GM12875 (cell line): ENCODE data around the gene BRD1.
A peak's percentile ranks its signal among the peaks of the same experiment; 100 is the strongest.

Experiments used
- H3K4me3 ChIP-seq: one replicate; pipeline ENCODE4 v1.5.1; 2011; ENCODE audit warnings: low read depth, low read length, control low read depth
- TF ChIP-seq, protein P1 (sequence below): IDR thresholded peaks from 2 replicates; pipeline ENCODE4 v1.5.1; 2011; ENCODE audit warnings: low read depth, mild to moderate bottlenecking, control low read depth, inconsistent platforms, low read length, moderate library complexity, borderline replicate concordance; ENCODE audit not compliant: insufficient read depth

The BRD1 gene

DNA sequence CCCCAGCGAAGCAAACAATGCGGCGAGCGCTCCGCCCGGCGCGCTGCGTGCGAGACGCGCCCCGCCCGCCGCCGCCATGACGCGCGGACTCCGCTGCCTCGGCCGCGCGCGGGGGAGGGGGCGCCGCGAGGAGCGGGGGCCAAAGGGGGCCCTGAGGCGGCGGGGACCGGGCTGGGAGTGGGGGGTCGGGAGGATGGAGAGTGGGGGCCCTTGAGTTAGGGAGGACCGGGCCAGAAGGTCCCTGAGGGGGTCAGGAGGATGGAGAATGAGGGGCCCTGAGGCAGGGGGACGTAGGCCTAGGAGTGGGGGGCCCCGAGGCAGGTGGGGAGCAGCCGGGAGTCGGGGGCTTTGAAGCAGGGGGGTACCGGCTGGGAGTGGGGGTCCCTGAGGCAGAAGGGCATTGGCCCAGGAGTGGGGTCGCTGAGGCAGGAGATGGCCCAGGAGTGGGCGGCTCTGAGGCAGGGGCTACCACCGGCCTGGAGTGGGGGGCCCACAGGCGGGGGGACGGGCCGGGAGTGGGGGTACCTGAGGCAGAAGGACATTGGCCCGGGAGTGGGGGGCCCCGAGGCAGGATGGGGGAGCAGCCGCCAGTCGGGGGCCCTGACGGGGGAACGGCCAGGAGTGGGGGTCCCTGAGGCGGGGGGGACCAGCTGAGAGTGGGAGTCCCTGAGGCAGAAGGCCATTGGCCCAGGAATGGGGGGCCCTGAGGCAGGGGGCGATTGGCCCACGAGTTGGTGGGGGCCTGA is at the start of gene BRD1:
Gene BRD1, minus strand, starts transcription at position 21 of the 746 bp plus-strand sequence. CDS start 3,556 bp downstream, outside the sequence.
- TF ChIP-seq, protein P1, sequence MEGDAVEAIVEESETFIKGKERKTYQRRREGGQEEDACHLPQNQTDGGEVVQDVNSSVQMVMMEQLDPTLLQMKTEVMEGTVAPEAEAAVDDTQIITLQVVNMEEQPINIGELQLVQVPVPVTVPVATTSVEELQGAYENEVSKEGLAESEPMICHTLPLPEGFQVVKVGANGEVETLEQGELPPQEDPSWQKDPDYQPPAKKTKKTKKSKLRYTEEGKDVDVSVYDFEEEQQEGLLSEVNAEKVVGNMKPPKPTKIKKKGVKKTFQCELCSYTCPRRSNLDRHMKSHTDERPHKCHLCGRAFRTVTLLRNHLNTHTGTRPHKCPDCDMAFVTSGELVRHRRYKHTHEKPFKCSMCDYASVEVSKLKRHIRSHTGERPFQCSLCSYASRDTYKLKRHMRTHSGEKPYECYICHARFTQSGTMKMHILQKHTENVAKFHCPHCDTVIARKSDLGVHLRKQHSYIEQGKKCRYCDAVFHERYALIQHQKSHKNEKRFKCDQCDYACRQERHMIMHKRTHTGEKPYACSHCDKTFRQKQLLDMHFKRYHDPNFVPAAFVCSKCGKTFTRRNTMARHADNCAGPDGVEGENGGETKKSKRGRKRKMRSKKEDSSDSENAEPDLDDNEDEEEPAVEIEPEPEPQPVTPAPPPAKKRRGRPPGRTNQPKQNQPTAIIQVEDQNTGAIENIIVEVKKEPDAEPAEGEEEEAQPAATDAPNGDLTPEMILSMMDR = no peak
- peak within 1 kb of the TSS; percentile 69 for H3K4me3 ChIP-seq

DNA sequence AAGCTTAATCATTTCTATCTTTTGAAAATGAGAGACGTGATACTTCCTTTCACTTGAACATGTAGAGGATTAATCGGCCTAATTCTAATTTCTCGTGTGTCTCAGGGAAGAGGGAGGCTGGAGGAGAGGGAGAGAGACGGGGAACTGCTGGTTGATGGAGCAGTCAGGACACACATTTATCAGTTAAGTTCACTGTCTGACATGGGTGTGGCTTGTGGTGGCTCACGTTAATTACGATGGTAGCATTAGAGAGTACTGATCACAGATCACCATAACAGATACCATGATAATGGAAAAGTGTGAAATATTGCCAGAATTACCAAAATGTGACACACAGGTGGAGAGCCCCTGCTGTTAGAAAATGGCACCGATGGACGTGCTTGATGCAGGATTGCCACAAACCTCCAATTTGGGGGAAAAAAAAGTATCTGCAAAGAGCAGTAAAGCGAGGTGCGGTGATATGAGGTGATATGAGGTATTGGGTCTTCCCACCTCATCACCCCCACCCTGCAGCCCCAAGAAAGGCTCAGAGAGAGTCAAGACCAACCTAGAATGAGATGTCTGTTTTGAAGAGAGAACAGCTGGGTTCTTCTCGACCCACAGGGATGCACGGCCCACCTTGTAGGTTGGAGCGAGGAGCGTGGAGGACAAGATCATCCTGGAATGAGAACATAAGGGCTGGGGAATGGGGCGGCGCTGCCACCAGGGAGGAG is 45.7 kb upstream of the BRD1 start:
- no peak overlapping the region for H3K4me3 ChIP-seq
- TF ChIP-seq, protein P1 = no peak

DNA sequence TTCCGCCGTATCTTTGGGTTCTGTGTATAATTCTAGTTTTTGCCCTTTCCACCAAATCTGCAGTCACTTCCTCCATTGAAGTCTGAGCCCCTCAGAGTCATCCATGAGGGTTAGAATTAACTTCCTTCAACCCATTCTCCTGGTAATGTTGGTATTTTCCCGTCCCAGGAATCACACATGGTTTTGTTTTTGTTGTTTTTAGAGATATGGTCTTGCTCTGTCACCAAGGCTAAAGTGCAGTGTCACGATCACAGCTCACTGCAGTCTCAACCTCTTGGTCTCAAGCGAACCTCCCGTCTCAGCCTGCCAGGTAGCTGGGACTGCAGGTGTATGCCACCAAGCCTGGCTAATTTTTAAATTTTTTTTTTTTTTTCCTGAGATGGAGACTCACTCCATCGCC is 44.7 kb upstream of the BRD1 start:
- H3K4me3 ChIP-seq = no peak overlapping the region
- TF ChIP-seq, protein P1 = no peak

DNA sequence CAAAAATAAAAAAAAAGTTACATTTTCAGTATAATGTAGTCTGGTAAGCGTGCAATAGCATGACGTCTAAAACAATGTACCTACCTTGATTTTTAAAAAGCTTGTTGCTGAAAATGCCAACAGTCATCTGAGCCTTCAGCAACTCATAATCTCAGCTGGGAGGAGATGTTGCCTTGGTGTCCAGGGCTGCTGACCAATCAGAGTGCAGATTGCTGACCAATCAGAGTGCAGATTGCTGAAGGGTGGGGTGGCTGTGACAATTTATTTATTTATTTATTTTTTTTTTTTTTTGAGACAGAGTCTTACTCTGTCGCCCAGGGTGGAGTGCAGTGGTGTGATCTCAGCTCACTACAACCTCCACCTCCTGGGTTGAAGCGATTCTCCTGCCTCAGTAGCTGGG is 43.8 kb upstream of the BRD1 start:
- TF ChIP-seq, protein P1 = no peak
- no peak overlapping the region for H3K4me3 ChIP-seq

DNA sequence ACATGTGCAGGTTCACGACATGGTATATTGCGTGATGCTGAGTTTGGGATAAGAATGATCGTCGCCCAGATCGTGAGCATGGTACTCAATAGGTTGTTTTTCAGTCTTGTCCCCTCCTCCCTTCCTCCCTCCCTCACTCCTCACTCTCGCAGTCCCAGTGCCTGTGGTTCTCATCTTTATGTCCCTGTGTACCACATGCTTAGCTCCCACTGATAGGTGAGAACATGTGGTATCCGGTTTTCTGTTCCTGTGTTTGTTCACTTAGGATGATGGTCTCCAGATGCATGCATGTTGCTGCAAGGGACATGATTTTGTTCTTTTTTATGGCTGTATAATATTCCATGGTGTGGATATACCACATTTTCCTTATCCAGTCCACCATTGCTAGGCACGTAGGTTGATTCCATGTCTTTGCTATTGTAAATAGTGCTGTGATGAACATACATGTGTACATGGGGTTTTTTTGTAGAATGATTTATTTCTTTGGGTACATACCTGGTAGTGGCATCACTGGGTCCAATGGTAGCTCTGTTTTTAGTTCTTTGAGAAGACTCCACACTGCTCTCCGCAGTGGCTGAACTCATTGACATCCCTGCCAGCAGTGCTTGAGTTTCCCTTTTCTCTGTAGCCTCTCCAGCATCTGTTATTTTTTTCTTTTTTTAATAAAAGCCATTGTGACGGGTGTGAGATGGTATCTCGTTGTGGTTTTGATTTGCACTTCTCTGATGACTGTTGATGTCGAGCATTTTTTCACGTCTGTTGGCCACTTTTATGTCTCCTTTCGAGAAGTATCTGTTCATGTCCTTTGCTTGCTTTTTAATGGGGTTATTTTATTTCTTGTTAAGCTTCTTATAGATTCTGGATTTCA is 42.4 kb upstream of the BRD1 start:
- TF ChIP-seq, protein P1 = no peak
- H3K4me3 ChIP-seq = no peak overlapping the region

DNA sequence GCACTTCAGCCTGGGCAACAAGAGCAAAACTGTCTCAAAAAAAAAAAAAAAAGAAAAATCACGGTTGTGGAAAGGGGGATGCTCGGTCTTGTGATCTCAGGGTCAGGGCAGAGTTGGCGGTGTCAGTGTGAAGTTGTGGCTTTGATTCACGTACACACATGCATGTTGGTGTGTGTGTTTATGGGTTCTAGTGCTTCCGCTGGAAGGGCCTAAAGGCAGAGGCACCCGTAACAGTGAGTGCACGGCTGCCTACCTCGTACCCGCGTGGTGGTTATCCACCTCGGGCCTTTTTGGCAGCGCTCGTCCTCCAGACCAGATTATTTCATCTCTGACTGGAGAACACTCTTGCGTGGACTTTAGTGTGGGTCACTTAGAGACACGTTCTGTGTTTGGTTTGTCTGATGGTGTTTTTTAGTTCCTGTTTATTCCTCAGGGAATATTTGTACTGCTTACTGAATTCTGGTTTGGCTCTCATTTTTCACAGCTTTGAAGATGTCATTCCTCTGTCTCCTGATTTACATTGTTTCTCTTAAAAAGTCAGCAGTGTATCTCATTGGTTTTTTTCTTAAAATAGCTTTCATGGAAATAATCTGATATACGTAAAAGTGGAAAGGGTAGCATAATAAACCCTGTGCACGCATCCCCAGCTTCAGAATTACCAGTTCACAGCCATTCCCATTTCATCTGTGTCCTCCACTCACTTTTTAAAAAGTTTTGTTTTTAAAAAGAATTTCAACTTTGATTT is 41.6 kb upstream of the BRD1 start:
- TF ChIP-seq, protein P1 = no peak
- H3K4me3 ChIP-seq = no peak overlapping the region
